ENCODE data around the gene CHADL. TPM values are rescaled to one million over a fixed set of nuclear protein-coding genes. Genes with fewer than 3 reads are reported as not detected.
"Not testable (repeated sequence)": the region's sequence is repeated elsewhere in the genome, so short reads cannot be mapped to it uniquely, and the experiment has no call there.

The CHADL gene
- total RNA-seq, 1 experiment from 2014 or later, result 0.75 TPM

GRCh38 chr22:41198027-41198580, 42.6 kb downstream of the CHADL start:
- in situ Hi-C loops (cut with HindIII; ENCODE audit: low sequenced_read_pairs), result no loop called here
- DNase-seq (ENCODE audit: low spot score), result peak; percentile 36

GRCh38 chr22:41197038-41197972, 43.4 kb downstream of the CHADL start:
- peak; percentile 79 for DNase-seq (ENCODE audit: low spot score)
- in situ Hi-C loops (cut with HindIII; ENCODE audit: low sequenced_read_pairs), result no loop called here

- no peak for DNase-seq (ENCODE audit: low spot score)
- in situ Hi-C loops (cut with HindIII; ENCODE audit: low sequenced_read_pairs), result no loop called here
Observed at GRCh38 chr22:41193829-41194228, 46.9 kb downstream of the CHADL start.

- in situ Hi-C loops (cut with HindIII; ENCODE audit: low sequenced_read_pairs), result no loop called here
- no peak for DNase-seq (ENCODE audit: low spot score)
Observed at GRCh38 chr22:41191467-41191866, 49.3 kb downstream of the CHADL start.

GRCh38 chr22:41184679-41185078, 56.1 kb downstream of the CHADL start:
- no peak for DNase-seq (ENCODE audit: low spot score)
- in situ Hi-C loops (cut with HindIII; ENCODE audit: low sequenced_read_pairs), result no loop called here

- peak; percentile 78 for DNase-seq (ENCODE audit: low spot score)
Observed at GRCh38 chr22:41181349-41182241, 59.1 kb downstream of the CHADL start.

GRCh38 chr22:41180926-41181325, 59.8 kb downstream of the CHADL start:
- DNase-seq (ENCODE audit: low spot score), result no peak
- in situ Hi-C loops (cut with HindIII; ENCODE audit: low sequenced_read_pairs), result no loop called here

More at GRCh38 chr22:41181349-41182241, 59.1 kb downstream of the CHADL start:
- in situ Hi-C loops (cut with HindIII; ENCODE audit: low sequenced_read_pairs), result no loop called here

- not testable (repeated sequence) for DNase-seq (ENCODE audit: low spot score)
Observed at GRCh38 chr22:41180362-41180761, 60.4 kb downstream of the CHADL start.

More at GRCh38 chr22:41180362-41180761, 60.4 kb downstream of the CHADL start:
- in situ Hi-C loops (cut with HindIII; ENCODE audit: low sequenced_read_pairs), result not testable (repeated sequence)

Other genes with a start within 250 kb of the CHADL start
- gene EP300, start 148.3 kb downstream of the CHADL start, total RNA-seq (2014; rRNA removed; shearing (Covaris generic)), result 14.2 and 73.2 TPM in 2 replicates
- gene L3MBTL2, start 35.6 kb downstream of the CHADL start, total RNA-seq (2014; rRNA removed; shearing (Covaris generic)), result 43.8 and 53.1 TPM in 2 replicates
- gene RANGAP1, start 45.3 kb upstream of the CHADL start, total RNA-seq (2014; rRNA removed; shearing (Covaris generic)), result 235 and 240 TPM in 2 replicates
- gene ZC3H7B, start 60.6 kb upstream of the CHADL start, total RNA-seq (2014; rRNA removed; shearing (Covaris generic)), result 53.2 and 64.4 TPM in 2 replicates
- 4.1 and 12.8 TPM in 2 replicates for gene TEF, start 141.0 kb upstream of the CHADL start, total RNA-seq (2014; rRNA removed; shearing (Covaris generic))
- 33.3 and 34.4 TPM in 2 replicates for gene TOB2, start 205.9 kb upstream of the CHADL start, total RNA-seq (2014; rRNA removed; shearing (Covaris generic))
- 133 and 134 TPM in 2 replicates for gene PHF5A, start 227.8 kb upstream of the CHADL start, total RNA-seq (2014; rRNA removed; shearing (Covaris generic))
- gene ACO2, start 228.2 kb upstream of the CHADL start, total RNA-seq (2014; rRNA removed; shearing (Covaris generic)), result 171 and 184 TPM in 2 replicates